HFFc6 (cell line): ENCODE measurements around the gene DUSP15. TPM values are rescaled to one million over a fixed set of nuclear protein-coding genes. Genes with fewer than 3 reads are reported as not detected.

Experiments
- DNase-seq: peaks from one replicate; pipeline ENCODE4 v3.0.0-alpha.2; 2018
- H3K27ac Mint-ChIP-seq: 2 replicates; pipeline ENCODE4 v1.8.0; 2020; ENCODE audit warnings: mild to moderate bottlenecking, mixed read lengths
- H3K27me3 Mint-ChIP-seq: 2 replicates; pipeline ENCODE4 v1.8.0; 2021; ENCODE audit warnings: mild to moderate bottlenecking, moderate library complexity, mixed read lengths; ENCODE audit not compliant: insufficient read depth
- H3K36me3 Mint-ChIP-seq: 2 replicates; pipeline ENCODE4 v1.8.0; 2021; ENCODE audit warnings: low read depth, mixed read lengths
- H3K4me1 Mint-ChIP-seq: 2 replicates; pipeline ENCODE4 v1.8.0; 2020; ENCODE audit warnings: low read depth, mixed read lengths
- H3K4me3 Mint-ChIP-seq: 2 replicates; pipeline ENCODE4 v1.8.0; 2020; ENCODE audit warnings: mild to moderate bottlenecking, moderate library complexity, mixed read lengths
- H3K9me3 Mint-ChIP-seq: 2 replicates; pipeline ENCODE4 v1.8.0; 2020; ENCODE audit warnings: mild to moderate bottlenecking, mixed read lengths
- total RNA-seq, 6 experiments: library from RNA; stranded (reverse); fragmentation: NEBNext Ultra II Directional; extraction: Animal tissue kit (Norgen Biotek cat#: 25700); gene quantifications; 2 replicates in 1 of 6; 3 replicates in 5 of 6; pipeline ENCODE4 v1.2.3, GENCODE V29; 2021
- TF ChIP-seq, protein P1 (sequence below): fragments of 200-600 bp; sonication (generic); IDR thresholded peaks from 2 replicates; pipeline ENCODE4 v1.5.0; 2021; ENCODE audit warnings: antibody characterized with exemption, mild to moderate bottlenecking

DUSP15 gene
- total RNA-seq, 6 experiments from 2014 or later: not detected

DNA sequence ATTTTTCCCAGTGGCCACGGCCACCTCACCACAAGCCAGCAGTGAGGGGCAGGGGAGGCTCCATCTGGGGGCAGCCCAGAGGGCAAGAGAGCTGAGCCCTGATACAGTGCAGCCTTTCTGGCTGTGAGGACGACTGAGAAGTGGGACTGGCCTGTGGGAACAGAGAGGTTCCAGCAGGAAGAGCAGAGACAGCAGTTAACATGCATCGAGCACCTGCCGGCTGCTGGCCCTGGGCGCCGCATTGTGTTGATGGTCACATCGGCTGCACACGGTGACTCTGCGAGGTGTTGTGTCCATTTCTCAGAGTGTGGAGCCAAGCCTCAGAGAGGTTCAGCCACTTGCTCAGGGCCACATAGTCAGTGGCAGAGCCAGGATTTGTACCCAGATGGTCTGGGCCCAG is 34.8 kb downstream of the DUSP15 start:
- TF ChIP-seq, protein P1, sequence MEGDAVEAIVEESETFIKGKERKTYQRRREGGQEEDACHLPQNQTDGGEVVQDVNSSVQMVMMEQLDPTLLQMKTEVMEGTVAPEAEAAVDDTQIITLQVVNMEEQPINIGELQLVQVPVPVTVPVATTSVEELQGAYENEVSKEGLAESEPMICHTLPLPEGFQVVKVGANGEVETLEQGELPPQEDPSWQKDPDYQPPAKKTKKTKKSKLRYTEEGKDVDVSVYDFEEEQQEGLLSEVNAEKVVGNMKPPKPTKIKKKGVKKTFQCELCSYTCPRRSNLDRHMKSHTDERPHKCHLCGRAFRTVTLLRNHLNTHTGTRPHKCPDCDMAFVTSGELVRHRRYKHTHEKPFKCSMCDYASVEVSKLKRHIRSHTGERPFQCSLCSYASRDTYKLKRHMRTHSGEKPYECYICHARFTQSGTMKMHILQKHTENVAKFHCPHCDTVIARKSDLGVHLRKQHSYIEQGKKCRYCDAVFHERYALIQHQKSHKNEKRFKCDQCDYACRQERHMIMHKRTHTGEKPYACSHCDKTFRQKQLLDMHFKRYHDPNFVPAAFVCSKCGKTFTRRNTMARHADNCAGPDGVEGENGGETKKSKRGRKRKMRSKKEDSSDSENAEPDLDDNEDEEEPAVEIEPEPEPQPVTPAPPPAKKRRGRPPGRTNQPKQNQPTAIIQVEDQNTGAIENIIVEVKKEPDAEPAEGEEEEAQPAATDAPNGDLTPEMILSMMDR: no peak
- H3K27me3 Mint-ChIP-seq: no peaks in the 10 kb centered on the region; the same call in 1 of the 2 replicates
- H3K27ac Mint-ChIP-seq: no peak overlapping the region
- no peak for DNase-seq
- no peak overlapping the region for H3K4me3 Mint-ChIP-seq
- H3K9me3 Mint-ChIP-seq: no peaks in the 10 kb centered on the region
- peaks cover 2% of the 10 kb centered on the region; the same call in 1 of the 2 replicates for H3K4me1 Mint-ChIP-seq
- no peaks in the 10 kb centered on the region for H3K36me3 Mint-ChIP-seq

DNA sequence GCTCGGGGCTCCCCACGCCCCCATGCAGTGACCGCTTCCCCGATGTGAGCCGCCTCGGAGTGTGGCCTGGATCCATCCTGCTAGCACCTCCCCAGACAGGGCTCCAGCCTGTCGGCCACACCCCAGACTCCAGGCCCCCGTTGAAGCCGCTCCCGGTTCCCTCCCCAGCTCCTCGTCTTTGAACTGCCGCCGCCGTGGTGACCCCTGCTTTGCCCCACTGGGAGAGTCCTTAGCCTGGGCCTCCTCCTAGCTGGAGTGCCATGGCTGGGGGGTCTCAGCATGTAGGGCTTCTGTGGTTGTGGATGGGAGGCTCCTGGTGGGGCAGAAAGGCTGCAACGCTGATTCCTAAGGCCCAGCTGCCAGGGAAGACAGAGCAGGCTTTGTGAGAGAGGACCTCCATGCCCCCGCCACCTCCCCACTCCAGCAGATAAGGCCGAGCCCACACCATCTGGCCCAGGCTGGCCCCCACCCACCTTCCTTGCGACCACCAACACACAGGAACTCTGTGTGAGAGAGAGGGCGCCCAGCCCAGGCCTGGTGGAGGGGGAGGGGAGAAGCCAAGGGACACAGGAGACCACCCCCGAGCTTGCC is 36.3 kb downstream of the DUSP15 start:
- no peaks in the 10 kb centered on the region for H3K4me1 Mint-ChIP-seq
- H3K27me3 Mint-ChIP-seq: no peaks in the 10 kb centered on the region; the same call in 1 of the 2 replicates
- no peak overlapping the region for H3K27ac Mint-ChIP-seq
- no peaks in the 10 kb centered on the region for H3K36me3 Mint-ChIP-seq
- no peak for DNase-seq
- TF ChIP-seq, protein P1: no peak
- H3K4me3 Mint-ChIP-seq: no peak overlapping the region
- H3K9me3 Mint-ChIP-seq: no peaks in the 10 kb centered on the region

DNA sequence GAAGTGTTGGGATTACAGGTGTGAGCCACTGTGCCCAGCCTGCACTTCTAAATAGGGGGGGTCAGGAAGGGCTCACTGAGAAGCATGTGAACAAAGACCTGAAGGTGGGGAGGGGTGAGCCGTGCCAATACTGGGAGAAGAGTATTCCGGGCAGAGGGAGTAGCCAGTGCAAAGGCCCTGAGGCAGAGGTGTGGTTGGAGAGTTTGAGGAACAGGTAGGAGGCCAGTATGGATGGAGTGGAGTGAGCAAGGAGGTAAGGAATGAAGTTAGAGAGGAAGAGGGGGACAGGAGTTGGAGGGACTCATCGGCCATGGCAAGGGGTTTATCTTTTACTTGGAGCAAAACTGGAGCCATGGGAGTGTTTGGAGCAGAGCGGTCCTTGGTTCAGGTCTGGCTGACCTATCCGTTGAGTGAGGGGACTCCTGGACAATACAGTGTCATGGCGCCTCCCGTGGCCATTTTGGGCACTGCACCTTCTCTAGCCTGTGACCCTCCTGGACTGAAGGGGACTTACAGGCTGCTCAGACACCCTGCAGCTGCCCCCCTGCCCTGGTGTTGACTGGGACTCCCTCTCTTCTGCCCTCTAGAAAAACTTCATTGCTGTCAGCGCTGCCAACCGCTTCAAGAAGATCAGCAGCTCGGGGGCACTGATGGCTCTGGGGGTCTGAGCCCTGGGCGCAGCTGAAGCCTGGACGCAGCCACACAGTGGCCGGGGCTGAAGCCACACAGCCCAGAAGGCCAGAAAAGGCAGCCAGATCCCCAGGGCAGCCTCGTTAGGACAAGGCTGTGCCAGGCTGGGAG is 37.0 kb downstream of the DUSP15 start:
- Mint-ChIP-seq H3K27me3 (peaks cover 5% of the 10 kb centered on the region), H3K9me3 (no peaks in the 10 kb centered on the region), H3K27ac (no peak overlapping the region), H3K36me3 (no peaks in the 10 kb centered on the region), H3K4me3 (no peak overlapping the region), H3K4me1 (no peaks in the 10 kb centered on the region)
- DNase-seq: no peak
- TF ChIP-seq, protein P1: peak; percentile 92

DNA sequence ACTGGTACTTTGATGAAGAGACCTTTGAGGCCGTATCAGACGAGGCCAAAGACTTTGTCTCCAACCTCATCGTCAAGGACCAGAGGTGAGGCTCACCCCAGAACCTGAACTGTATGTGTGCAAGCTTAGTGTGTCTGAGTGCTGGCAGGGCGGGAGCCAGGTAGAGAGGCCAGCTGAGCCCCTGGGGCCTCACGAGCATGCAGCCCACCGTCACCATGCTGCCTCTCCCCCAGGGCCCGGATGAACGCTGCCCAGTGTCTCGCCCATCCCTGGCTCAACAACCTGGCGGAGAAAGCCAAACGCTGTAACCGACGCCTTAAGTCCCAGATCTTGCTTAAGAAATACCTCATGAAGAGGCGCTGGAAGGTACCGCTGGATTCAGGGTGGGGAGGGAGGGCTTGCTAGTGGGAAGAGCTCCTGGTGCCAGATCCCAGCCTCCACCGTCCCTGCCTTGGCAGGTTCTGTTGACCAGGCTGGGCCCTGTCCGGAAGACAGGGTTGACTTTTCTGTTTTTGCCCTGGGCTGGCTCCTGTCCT is 38.5 kb downstream of the DUSP15 start:
- TF ChIP-seq, protein P1: no peak
- DNase-seq: no peak
- no peak overlapping the region for H3K4me3 Mint-ChIP-seq
- H3K9me3 Mint-ChIP-seq: no peaks in the 10 kb centered on the region
- H3K36me3 Mint-ChIP-seq: no peaks in the 10 kb centered on the region
- H3K27ac Mint-ChIP-seq: no peak overlapping the region
- H3K27me3 Mint-ChIP-seq: peaks cover 5% of the 10 kb centered on the region
- no peaks in the 10 kb centered on the region for H3K4me1 Mint-ChIP-seq

DNA sequence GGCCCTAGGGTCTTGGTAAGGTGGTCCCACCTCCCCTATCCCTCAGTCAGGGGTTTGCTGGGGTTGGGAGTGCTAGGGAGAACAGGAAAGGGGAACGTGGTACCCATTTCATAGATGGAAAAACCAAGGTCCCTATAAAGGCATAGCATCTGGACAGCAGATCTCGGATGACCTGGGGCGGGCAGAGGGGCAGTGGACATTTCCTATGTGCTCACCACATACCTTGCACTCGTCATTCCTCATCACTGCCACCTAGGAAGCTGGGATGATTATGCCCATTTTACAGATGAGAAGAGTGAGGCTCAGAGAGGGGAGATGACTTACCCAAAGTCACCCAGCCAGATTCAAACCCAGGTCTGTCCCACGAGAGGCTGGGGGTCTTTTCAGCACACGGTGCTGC is 39.1 kb downstream of the DUSP15 start:
- DNase-seq: no peak
- no peaks in the 10 kb centered on the region for H3K4me1 Mint-ChIP-seq
- TF ChIP-seq, protein P1: no peak
- no peaks in the 10 kb centered on the region for H3K9me3 Mint-ChIP-seq
- H3K27ac Mint-ChIP-seq: no peak overlapping the region
- H3K4me3 Mint-ChIP-seq: no peak overlapping the region
- no peaks in the 10 kb centered on the region for H3K36me3 Mint-ChIP-seq
- peaks cover 5% of the 10 kb centered on the region for H3K27me3 Mint-ChIP-seq
